GM12891 (cell line): ENCODE results near the gene NPHS1.
"Not testable (repeated sequence)": the region's sequence is repeated elsewhere in the genome, so short reads cannot be mapped to it uniquely, and the experiment has no call there.

Experiments used
- POLR2A ChIP-seq: IDR thresholded peaks from 2 replicates; pipeline ENCODE4 v1.6.1; 2011; ENCODE audit warnings: low read depth, low read length, control low read depth
- POLR2AphosphoS5 ChIP-seq: IDR thresholded peaks from 2 replicates; pipeline ENCODE4 v1.6.1; 2011; ENCODE audit warnings: low read depth, low read length, control low read depth
- TAF1 ChIP-seq: IDR thresholded peaks from 2 replicates; pipeline ENCODE4 v1.6.1; 2011; ENCODE audit warnings: low read depth, low read length, control low read depth

GRCh38 chr19:35870124-35870736, 17.9 kb upstream of the NPHS1 start:
- TF ChIP-seq POLR2A, TAF1, POLR2AphosphoS5: not testable (repeated sequence)
